Neural progenitor cell (in vitro differentiated cells): ENCODE data around the gene MAP3K2.

Source experiments
- EZH2 ChIP-seq: fragments of 200-600 bp; sonication (generic); IDR thresholded peaks from 2 replicates; pipeline ENCODE4 v1.6.1; 2017; ENCODE audit warnings: antibody characterized with exemption, mild to moderate bottlenecking, moderate library complexity
- TF ChIP-seq, protein P1 (sequence below): fragments of 200-600 bp; sonication (generic); IDR thresholded peaks from 2 replicates; pipeline ENCODE4 v1.5.1; 2017; ENCODE audit warnings: antibody characterized with exemption, mild to moderate bottlenecking

DNA sequence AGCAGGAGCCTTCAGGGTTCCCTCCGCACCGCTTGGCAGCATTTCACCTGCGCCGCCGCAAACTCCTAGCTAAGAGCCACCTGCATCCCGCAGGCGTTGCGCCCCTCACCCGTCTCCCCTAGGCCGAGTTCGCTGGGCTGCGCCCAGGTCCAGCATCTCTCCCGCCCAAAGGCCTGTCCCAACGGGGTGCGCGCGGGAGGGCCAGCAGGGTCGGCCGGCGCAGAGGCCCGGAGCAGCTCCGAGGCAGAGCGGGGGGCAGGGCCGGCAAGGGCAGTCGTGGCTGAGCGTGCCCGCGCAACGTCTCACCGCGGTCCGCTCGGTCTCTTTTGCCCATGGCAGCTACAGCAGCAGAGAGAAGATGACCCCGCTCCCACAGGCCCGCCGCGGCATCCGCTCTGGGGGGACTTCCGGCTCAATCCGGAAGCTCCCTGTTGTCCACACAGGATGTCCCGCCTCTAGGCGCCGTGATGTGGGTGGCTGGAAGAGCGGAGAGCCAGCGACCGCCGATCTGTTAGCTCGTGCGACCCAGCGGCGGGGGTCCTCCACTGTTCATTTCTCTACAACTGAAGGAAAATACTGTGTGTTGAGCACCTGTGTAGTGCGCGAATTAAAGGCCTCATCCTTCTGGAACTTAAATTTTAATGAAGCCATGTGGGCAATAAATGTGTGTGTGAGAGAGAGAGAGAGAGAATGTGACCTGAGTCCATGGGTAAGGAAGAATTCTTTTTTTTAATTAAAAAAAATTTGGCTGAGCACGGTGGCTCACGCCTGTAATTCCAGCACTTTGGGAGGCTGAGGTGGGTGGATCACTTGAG, 93.8 kb downstream of the MAP3K2 start, which contains the start of gene ERCC3:
- TF ChIP-seq, protein P1, sequence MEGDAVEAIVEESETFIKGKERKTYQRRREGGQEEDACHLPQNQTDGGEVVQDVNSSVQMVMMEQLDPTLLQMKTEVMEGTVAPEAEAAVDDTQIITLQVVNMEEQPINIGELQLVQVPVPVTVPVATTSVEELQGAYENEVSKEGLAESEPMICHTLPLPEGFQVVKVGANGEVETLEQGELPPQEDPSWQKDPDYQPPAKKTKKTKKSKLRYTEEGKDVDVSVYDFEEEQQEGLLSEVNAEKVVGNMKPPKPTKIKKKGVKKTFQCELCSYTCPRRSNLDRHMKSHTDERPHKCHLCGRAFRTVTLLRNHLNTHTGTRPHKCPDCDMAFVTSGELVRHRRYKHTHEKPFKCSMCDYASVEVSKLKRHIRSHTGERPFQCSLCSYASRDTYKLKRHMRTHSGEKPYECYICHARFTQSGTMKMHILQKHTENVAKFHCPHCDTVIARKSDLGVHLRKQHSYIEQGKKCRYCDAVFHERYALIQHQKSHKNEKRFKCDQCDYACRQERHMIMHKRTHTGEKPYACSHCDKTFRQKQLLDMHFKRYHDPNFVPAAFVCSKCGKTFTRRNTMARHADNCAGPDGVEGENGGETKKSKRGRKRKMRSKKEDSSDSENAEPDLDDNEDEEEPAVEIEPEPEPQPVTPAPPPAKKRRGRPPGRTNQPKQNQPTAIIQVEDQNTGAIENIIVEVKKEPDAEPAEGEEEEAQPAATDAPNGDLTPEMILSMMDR: no peak
- TF ChIP-seq EZH2: no peak
